Measurements from ENCODE around the gene DCUN1D1. TPM values are rescaled to one million over a fixed set of nuclear protein-coding genes. Genes with fewer than 3 reads are reported as not detected.

DCUN1D1 gene
- total RNA-seq, 1 donor from 2014 or later = 31.2 TPM

- Mint-ChIP-seq H3K9me3 (ENCODE audit: unreplicated experiment) (no peaks in the 10 kb centered on the region), H3K4me1 (ENCODE audit: low read depth, unreplicated experiment) (no peaks in the 10 kb centered on the region), H3K27ac (ENCODE audit: unreplicated experiment) (no peak overlapping the region), H3K36me3 (ENCODE audit: unreplicated experiment) (no peaks in the 10 kb centered on the region), H3K27me3 (ENCODE audit: unreplicated experiment) (peaks cover 1% of the 10 kb centered on the region), H3K4me3 (ENCODE audit: unreplicated experiment) (no peak overlapping the region)
- no peak for TF ChIP-seq CTCF (IDR thresholded peaks at IDR 0.05; ENCODE audit: partially characterized antibody, unreplicated experiment)
- DNase-seq = no peak
These were observed 54.4 kb downstream of the DCUN1D1 start for GRCh38 chr3:182925944-182926337.

GRCh38 chr3:182925330-182925943 lies 54.9 kb downstream of the DCUN1D1 start:
- Mint-ChIP-seq H3K27me3 (ENCODE audit: unreplicated experiment) (peaks cover 1% of the 10 kb centered on the region), H3K36me3 (ENCODE audit: unreplicated experiment) (no peaks in the 10 kb centered on the region), H3K4me1 (ENCODE audit: low read depth, unreplicated experiment) (peaks cover 2% of the 10 kb centered on the region), H3K27ac (ENCODE audit: unreplicated experiment) (no peak overlapping the region), H3K9me3 (ENCODE audit: unreplicated experiment) (no peaks in the 10 kb centered on the region), H3K4me3 (ENCODE audit: unreplicated experiment) (no peak overlapping the region)
- no peak for DNase-seq
- no peak for TF ChIP-seq CTCF (IDR thresholded peaks at IDR 0.05; ENCODE audit: partially characterized antibody, unreplicated experiment)

- Mint-ChIP-seq H3K4me1 (ENCODE audit: low read depth, unreplicated experiment) (peaks cover 3% of the 10 kb centered on the region), H3K36me3 (ENCODE audit: unreplicated experiment) (no peaks in the 10 kb centered on the region), H3K27ac (ENCODE audit: unreplicated experiment) (no peak overlapping the region), H3K4me3 (ENCODE audit: unreplicated experiment) (no peak overlapping the region), H3K9me3 (ENCODE audit: unreplicated experiment) (no peaks in the 10 kb centered on the region), H3K27me3 (ENCODE audit: unreplicated experiment) (no peaks in the 10 kb centered on the region)
- no peak for DNase-seq
- no peak for TF ChIP-seq CTCF (IDR thresholded peaks at IDR 0.05; ENCODE audit: partially characterized antibody, unreplicated experiment)
These were observed 58.5 kb downstream of the DCUN1D1 start for GRCh38 chr3:182921665-182922355.

GRCh38 chr3:182920515-182921084 lies 59.7 kb downstream of the DCUN1D1 start:
- Mint-ChIP-seq H3K9me3 (ENCODE audit: unreplicated experiment) (no peaks in the 10 kb centered on the region), H3K4me3 (ENCODE audit: unreplicated experiment) (no peak overlapping the region), H3K36me3 (ENCODE audit: unreplicated experiment) (no peaks in the 10 kb centered on the region), H3K4me1 (ENCODE audit: low read depth, unreplicated experiment) (peaks cover 3% of the 10 kb centered on the region), H3K27ac (ENCODE audit: unreplicated experiment) (no peak overlapping the region), H3K27me3 (ENCODE audit: unreplicated experiment) (no peaks in the 10 kb centered on the region)
- TF ChIP-seq CTCF (IDR thresholded peaks at IDR 0.05; ENCODE audit: partially characterized antibody, unreplicated experiment) = no peak
- peak; percentile 24 for DNase-seq

GRCh38 chr3:182919866-182920357 lies 60.4 kb downstream of the DCUN1D1 start:
- Mint-ChIP-seq H3K9me3 (ENCODE audit: unreplicated experiment) (no peaks in the 10 kb centered on the region), H3K27ac (ENCODE audit: unreplicated experiment) (no peak overlapping the region), H3K4me1 (ENCODE audit: low read depth, unreplicated experiment) (peaks cover 3% of the 10 kb centered on the region), H3K27me3 (ENCODE audit: unreplicated experiment) (no peaks in the 10 kb centered on the region), H3K36me3 (ENCODE audit: unreplicated experiment) (no peaks in the 10 kb centered on the region), H3K4me3 (ENCODE audit: unreplicated experiment) (no peak overlapping the region)
- no peak for TF ChIP-seq CTCF (IDR thresholded peaks at IDR 0.05; ENCODE audit: partially characterized antibody, unreplicated experiment)
- no peak for DNase-seq

Measured in glutamatergic neuron (in vitro differentiated cells).